ENCODE measurements around the gene CPED1. TPM values are rescaled to one million over a fixed set of nuclear protein-coding genes. Genes with fewer than 3 reads are reported as not detected.

CPED1 gene
- total and polyA plus RNA-seq, 10 of the 15 experiments (the other 5 are each of a cell fraction or from before 2014, with no cell fraction given) = 0.01 to 0.77 (median 0.10) TPM; not detected in 1

DNA sequence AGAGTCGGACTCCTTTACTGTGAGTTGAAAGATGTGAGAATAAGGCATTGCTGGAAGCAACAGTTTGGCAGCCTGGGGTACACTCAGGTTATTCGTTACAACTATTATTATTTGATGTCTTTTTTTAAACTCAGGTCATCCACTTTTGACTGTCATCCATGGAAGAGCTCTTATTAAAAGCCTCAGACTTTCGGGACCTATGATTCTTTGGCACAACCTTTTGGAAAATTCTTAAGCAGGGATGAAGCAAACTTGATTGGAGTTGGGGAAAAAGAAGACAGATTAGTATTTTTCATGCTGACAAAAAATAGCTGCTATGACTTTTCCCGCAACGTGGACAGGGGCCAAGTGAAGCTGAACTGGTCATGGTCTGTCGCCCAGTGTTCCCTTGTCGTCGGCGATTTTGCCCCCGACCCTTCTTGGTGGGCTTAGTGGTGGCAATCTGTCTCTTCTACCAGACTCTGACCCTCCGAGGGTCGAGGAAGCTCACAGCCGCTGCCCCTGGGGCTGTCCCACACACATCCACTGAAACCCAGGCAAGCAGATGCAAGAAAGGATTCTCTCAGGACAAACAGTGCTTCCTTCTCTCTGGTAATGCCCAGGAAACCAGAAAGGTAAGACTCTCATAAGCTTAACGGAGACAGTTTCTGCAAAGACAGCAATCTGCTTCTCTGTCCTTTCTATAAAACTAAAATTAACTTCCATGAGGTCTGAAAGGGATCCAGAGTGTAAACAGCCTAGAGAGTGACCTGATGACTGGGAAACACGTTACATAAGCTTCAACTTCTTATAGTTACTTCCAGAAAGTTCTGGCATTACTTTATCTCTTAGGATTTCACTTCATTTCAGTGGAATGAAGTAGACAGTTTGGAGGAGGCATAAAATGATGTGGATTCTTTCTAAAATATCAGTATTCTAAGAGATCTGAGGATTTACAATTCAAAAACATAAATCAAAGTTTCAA is 1.0 kb downstream of the CPED1 start:
- no TSS peak for BruUV-seq (replicated peaks)
- Histone ChIP-seq H2AFZ (ENCODE audit: control insufficient read depth, low read depth, low read length) (no peak overlapping the region), H3K9ac (ENCODE audit: control insufficient read depth, insufficient read depth, low read length) (no peak overlapping the region), H3K36me3 (ENCODE audit: control insufficient read depth in 2 of 2, insufficient read depth in 2 of 2, low read length in 1 of 2) (no peaks in the 10 kb centered on the region), H3K27ac (ENCODE audit: control insufficient read depth, insufficient read depth) (no peak overlapping the region), H3K27me3 (replicated peaks in 1 of 2; ENCODE audit: control insufficient read depth in 2 of 2, insufficient read depth in 2 of 2, low read length in 1 of 2) (peaks cover 0 to 15% of the 10 kb centered on the region in 2 experiments), H3K4me3 (no peak overlapping the region), H3K79me2 (ENCODE audit: control insufficient read depth, insufficient read depth, low read length) (no peaks in the 10 kb centered on the region), H3K9me3 (replicated peaks; ENCODE audit: control insufficient read depth, insufficient read depth, low read length) (no peaks in the 10 kb centered on the region), H3K4me2 (ENCODE audit: control insufficient read depth, insufficient read depth) (no peak overlapping the region), H4K20me1 (ENCODE audit: control insufficient read depth, insufficient read depth) (no peaks in the 10 kb centered on the region), H3K4me1 (ENCODE audit: control insufficient read depth, insufficient read depth, low read length) (peaks cover 21% of the 10 kb centered on the region)
- DNase-seq (ENCODE audit: low read depth, low spot score) (no peak), ATAC-seq (no peak), FAIRE-seq (no peak)
- intact Hi-C loops (cut with micrococcal nuclease; ENCODE audit: unreplicated experiment) = loop anchor here (5.0 to 10.0 kb wide), 3 partner anchors 118 to 1005 kb away; no protein-coding TSS in a partner anchor
- POLR2A ChIA-PET = interaction anchor here (0.7 kb wide), 1 partner anchor 10 kb away, joined by 3 read pairs; no protein-coding TSS in a partner anchor
- RAD21 ChIA-PET (ENCODE audit: unreplicated experiment) = interaction anchor here (0.7 to 6.4 kb wide), 7 partner anchors 51 to 197 kb away, joined by 3 to 41 read pairs (median 3); no protein-coding TSS in a partner anchor
- SMC1A ChIA-PET (ENCODE audit: uncharacterized antibody, unreplicated experiment) = interaction anchor here (0.7 to 6.7 kb wide), 13 partner anchors 11 to 1005 kb away, joined by 3 to 40 read pairs (median 4); no protein-coding TSS in a partner anchor
- CTCF ChIA-PET = interaction anchor here (0.7 to 8.1 kb wide), 19 partner anchors 8 to 1263 kb away, joined by 3 to 111 read pairs (median 5); no protein-coding TSS in a partner anchor
- in situ Hi-C loops (cut with MboI) = loop anchor here (5.0 kb wide), 1 partner anchor 113 kb away; no protein-coding TSS in a partner anchor
- TF ChIP-seq ZSCAN29 (IDR thresholded peaks at IDR 0.05) = no peak
- TF ChIP-seq PAX5 (IDR thresholded peaks at IDR 0.05; ENCODE audit: borderline replicate concordance, low read depth, low read length) = peak; percentile 78
- WGBS (ENCODE audit: insufficient coverage, insufficient replicate concordance, low lambda C conversion rate, missing lambda C conversion rate) = 10% methylated on average over 15 of the region's 15 CpGs

DNA sequence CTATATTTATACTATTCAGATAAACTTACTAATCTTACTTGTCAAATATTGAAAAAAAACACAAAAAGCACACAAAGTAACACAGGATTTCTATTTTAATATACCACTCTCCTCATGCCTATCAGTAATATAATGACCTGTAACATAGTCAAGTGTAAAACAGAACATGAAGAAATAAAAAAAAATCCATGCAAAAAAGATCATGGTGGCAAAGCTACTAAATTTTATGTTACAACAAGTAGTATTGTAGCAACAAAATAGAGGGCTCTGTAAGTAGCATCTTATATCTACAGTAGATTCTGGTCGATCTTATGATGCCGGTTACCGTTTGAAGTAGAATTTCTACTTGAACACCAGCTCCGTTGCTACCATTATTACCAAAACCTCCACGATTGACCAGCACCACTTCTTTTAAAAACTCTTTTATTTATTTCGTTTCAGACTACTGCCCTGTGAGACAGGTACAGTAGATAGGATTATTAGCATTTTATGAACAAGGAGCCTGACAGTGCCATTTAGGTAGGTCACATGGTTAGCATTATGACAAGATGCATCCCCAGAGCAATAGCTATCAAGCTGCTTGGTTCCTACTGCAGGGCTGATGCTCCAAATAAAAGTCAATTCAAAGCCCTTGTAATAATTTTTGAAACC is 2.1 kb downstream of the CPED1 start:
- Histone ChIP-seq H2AFZ (ENCODE audit: control insufficient read depth, low read depth, low read length) (no peak overlapping the region), H3K9me3 (replicated peaks; ENCODE audit: control insufficient read depth, insufficient read depth, low read length) (no peaks in the 10 kb centered on the region), H3K36me3 (ENCODE audit: control insufficient read depth in 2 of 2, insufficient read depth in 2 of 2, low read length in 1 of 2) (no peaks in the 10 kb centered on the region), H3K79me2 (ENCODE audit: control insufficient read depth, insufficient read depth, low read length) (no peaks in the 10 kb centered on the region), H3K9ac (ENCODE audit: control insufficient read depth, insufficient read depth, low read length) (no peak overlapping the region), H4K20me1 (ENCODE audit: control insufficient read depth, insufficient read depth) (no peaks in the 10 kb centered on the region), H3K4me1 (ENCODE audit: control insufficient read depth, insufficient read depth, low read length) (peaks cover 21% of the 10 kb centered on the region), H3K27me3 (replicated peaks in 1 of 2; ENCODE audit: control insufficient read depth in 2 of 2, insufficient read depth in 2 of 2, low read length in 1 of 2) (peaks cover 0 to 15% of the 10 kb centered on the region in 2 experiments), H3K4me2 (ENCODE audit: control insufficient read depth, insufficient read depth) (0 out of 2 replicates have a peak overlapping the region, but pooled peaks have one; percentile 7), H3K27ac (ENCODE audit: control insufficient read depth, insufficient read depth) (no peak overlapping the region), H3K4me3 (no peak overlapping the region)
- ChIA-PET SMC1A (ENCODE audit: uncharacterized antibody, unreplicated experiment) (interaction anchor here (0.6 to 6.7 kb wide), 8 partner anchors 12 to 1355 kb away, joined by 3 to 40 read pairs (median 4); partner anchors contain the start of gene ING3), POLR2A (no interaction called here), RAD21 (ENCODE audit: unreplicated experiment) (interaction anchor here (1.4 to 6.4 kb wide), 3 partner anchors 37 to 114 kb away, joined by 3 to 41 read pairs (median 7); no protein-coding TSS in a partner anchor), CTCF (interaction anchor here (1.2 to 8.1 kb wide), 7 partner anchors 10 to 201 kb away, joined by 4 to 111 read pairs (median 10); no protein-coding TSS in a partner anchor)
- FAIRE-seq (no peak), DNase-seq (ENCODE audit: low read depth, low spot score) (no peak), ATAC-seq (no peak)
- intact Hi-C loops (cut with micrococcal nuclease; ENCODE audit: unreplicated experiment) = no loop called here
- in situ Hi-C loops (cut with MboI) = no loop called here
- 66% methylated on average over 6 of the region's 6 CpGs for WGBS (ENCODE audit: insufficient coverage, insufficient replicate concordance, low lambda C conversion rate, missing lambda C conversion rate)
- BruUV-seq (replicated peaks) = no TSS peak
- TF ChIP-seq TBL1XR1 (IDR thresholded peaks at IDR 0.05; ENCODE audit: low read depth, low read length) = no peak
- TF ChIP-seq SUPT20H (IDR thresholded peaks at IDR 0.05; ENCODE audit: borderline replicate concordance, control insufficient read depth, low read depth, low read length) = no peak
- TF ChIP-seq SREBF2 (IDR thresholded peaks at IDR 0.05; ENCODE audit: low read length) = no peak
- TF ChIP-seq, protein P1, sequence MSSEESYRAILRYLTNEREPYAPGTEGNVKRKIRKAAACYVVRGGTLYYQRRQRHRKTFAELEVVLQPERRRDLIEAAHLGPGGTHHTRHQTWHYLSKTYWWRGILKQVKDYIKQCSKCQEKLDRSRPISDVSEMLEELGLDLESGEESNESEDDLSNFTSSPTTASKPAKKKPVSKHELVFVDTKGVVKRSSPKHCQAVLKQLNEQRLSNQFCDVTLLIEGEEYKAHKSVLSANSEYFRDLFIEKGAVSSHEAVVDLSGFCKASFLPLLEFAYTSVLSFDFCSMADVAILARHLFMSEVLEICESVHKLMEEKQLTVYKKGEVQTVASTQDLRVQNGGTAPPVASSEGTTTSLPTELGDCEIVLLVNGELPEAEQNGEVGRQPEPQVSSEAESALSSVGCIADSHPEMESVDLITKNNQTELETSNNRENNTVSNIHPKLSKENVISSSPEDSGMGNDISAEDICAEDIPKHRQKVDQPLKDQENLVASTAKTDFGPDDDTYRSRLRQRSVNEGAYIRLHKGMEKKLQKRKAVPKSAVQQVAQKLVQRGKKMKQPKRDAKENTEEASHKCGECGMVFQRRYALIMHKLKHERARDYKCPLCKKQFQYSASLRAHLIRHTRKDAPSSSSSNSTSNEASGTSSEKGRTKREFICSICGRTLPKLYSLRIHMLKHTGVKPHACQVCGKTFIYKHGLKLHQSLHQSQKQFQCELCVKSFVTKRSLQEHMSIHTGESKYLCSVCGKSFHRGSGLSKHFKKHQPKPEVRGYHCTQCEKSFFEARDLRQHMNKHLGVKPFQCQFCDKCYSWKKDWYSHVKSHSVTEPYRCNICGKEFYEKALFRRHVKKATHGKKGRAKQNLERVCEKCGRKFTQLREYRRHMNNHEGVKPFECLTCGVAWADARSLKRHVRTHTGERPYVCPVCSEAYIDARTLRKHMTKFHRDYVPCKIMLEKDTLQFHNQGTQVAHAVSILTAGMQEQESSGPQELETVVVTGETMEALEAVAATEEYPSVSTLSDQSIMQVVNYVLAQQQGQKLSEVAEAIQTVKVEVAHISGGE (CRISPR knock-in tag; IDR thresholded peaks at IDR 0.05) = no peak
- TF ChIP-seq FOS (IDR thresholded peaks at IDR 0.05; ENCODE audit: borderline replicate concordance, extremely low read depth, insufficient read length) = no peak
- TF ChIP-seq NR2C2 (IDR thresholded peaks at IDR 0.05; ENCODE audit: borderline replicate concordance, control insufficient read depth, insufficient read length, low read depth) = no peak
- no peak for TF ChIP-seq ZNF384 (IDR thresholded peaks at IDR 0.05; ENCODE audit: borderline replicate concordance, low read depth, low read length)
- TF ChIP-seq SMAD5 (IDR thresholded peaks at IDR 0.05; ENCODE audit: low read depth) = no peak
